Activated CD4-positive, alpha-beta T cell treated with anti-CD3 and anti-CD28 coated beads, Interleukin-2, Interleukin-4, amounts not matched to agents 100 ng/mL and 50 ng/mL, durations not matched to agents 16 hours and 8 hours (primary cell): ENCODE data around the gene CDC14B.
"Not testable (repeated sequence)": the region's sequence is repeated elsewhere in the genome, so short reads cannot be mapped to it uniquely, and the experiment has no call there.

Experiments
- DNase-seq: peaks from one replicate; pipeline ENCODE4 v3.0.0-alpha.2; 2020; ENCODE audit warnings: low spot score

Gene CDC14B

DNA sequence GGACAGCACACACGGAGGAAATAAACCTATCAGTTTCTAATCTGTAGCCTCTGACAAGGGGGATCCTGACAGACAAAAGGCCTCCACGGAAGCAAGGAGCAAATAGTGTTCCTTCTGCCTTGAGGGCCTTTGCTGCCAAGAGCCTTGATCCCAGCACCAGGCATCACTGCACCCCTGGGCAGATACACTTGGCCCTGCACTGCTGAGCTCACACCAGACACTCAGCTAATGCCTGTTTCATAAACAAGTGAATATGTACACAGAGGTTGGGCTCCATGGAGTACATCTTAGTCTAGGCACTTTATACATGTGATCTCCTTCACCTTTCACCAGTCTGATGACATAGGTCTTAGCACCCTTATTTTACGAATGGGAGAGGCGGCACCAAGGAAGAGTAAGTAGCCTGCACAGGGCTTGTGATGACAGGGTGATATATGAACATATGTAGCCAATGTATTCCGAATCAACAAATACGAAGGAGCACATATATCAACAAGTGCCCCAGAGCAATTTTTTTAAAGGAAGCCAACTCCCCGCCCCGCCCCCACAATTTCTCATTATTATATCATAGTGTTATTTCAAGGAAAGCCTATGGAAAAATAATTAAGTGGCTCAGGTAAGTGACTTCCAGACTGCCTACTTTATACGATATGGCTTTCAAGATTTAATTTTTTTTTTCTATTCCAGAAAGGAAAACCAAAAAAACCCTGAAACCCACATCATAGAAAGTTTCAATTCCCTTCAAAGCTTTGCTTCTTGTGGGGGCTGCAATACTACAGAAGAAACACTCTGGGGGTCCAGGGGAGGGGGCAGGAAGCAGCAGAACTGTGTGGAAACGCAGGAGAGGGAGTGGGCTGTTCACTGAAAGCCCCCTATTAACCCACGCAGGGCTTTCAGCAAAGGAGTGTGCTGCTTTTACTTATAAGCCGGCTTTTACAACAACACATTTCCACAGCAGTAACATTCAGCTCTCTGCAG is 32.0 kb downstream of the CDC14B start:
- no peak for DNase-seq

- no peak for DNase-seq
Measured at GRCh38 chr9:96585426-96585825, 34.2 kb downstream of the CDC14B start.

GRCh38 chr9:96582199-96582598 is 37.4 kb downstream of the CDC14B start:
- not testable (repeated sequence) for DNase-seq

GRCh38 chr9:96581786-96582185 is 37.9 kb downstream of the CDC14B start:
- no peak for DNase-seq

- no peak for DNase-seq
Measured at GRCh38 chr9:96581301-96581700, 38.3 kb downstream of the CDC14B start.

- no peak for DNase-seq
Measured at GRCh38 chr9:96574931-96575351, 44.7 kb downstream of the CDC14B start.

DNA sequence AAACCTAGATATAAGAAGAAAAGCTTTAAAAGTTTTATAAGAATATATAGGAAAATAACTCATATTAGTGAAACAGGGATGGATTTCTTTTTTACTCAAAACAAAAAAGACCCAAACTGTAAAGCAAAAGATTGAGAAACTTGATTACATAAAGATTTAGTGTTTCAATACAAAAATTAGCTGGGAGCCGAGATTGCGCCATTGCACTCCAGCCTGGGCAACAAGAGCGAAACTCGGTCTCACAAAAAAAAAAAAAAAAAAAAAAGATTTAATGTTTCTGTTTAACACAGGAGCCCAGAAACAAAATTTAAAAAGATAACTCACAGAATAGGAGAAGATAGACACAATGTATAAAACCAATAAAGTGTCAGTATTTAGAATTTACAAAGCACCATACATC is 45.2 kb downstream of the CDC14B start:
- DNase-seq = no peak

DNA sequence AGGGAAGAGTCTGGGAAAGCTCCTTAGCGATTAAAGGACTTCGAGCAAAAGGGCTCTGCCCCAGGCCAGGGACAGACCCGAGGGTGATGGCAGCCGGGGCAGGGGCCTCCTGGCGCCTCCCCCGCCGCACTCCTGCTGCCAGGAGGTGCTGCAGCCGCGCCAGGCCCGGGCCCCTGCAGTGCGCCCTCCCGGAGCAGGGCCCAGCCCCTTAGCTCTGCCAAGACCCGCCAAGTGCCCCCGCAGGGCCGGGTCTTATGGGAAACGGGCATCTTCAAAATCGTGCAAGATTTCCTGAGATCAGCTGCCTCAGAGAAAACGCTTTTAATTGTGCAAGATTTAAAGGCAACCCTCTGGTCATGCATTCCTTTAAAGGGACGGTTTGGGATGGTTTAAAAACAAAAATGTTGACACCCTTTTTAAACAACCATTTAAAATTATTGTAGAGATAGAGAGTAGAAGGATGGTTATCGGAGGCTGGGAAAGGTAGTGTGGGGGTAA is 52.4 kb downstream of the CDC14B start:
- DNase-seq = no peak

DNA sequence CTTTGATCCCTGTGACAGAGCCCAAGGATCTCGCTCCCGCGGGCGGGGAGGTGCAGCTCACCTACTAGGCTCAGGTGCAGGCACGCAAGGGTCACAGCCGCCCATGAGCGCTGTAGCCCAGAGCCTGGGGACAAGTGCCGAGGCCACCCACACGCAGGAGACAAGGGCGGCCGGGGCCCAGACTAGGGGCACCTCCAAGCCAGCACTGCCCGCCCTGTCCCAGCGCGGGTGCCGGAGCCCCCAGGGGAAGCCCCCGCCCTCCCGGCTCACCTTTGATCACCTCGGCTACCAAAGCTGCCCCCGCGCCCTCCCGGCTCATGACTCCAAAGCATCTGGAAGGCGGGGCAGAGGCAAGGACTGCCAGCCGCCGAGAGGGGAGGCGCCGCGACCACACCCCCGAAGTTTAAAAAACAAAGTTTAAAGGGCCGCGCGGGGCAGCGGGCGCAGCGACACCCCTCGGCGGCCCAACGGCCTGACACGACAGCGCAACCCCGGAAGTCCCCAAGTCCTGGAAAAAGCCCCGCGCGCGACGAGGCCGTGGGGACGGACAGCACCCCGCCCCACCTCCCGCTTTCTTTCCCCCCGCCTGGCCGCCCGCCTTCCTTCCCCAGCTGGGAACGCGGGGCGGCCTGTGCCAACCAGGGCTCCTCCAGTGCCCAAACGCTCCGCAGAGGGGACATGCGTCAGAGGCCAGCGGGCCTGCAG is 53.0 kb downstream of the CDC14B start:
- peak; percentile 81 for DNase-seq

DNA sequence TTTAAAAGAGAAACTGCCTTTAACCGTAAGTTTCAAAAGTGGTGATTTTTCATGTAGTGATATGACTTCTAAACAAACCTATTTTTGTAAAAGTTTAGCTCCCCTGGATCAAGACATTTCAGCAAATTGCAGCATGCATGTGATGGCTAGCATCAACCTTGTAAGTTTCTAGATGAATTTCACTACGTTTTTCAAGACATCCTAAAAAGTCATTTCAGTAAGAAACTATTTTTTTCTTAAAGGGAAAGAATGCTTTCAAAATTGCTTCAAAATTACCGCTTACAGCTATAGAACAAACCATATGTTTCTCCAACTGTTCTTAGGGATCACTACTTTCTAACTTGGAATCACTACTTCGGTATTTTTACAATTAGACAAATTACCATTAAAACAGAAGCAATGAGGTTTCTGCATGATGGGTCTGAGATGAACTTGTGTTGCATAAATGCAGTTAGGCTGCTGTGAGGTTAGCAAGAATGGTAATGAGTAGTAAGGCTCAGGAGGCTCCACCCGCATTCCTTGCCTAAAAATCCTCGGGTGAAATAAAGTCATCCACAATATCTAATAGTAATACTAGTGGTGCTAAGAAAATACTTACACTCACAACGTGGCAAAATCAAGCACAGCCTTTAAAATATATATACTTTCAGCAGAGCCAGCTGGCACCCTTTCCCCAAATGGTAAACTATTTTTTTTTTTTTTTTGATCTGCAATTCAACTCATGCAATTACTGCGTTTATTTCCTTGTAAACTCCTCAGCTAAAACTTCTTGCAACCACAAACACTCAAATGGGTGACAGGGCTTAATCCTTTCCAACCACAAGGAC is 53.8 kb downstream of the CDC14B start:
- peak; percentile 71 for DNase-seq

DNA sequence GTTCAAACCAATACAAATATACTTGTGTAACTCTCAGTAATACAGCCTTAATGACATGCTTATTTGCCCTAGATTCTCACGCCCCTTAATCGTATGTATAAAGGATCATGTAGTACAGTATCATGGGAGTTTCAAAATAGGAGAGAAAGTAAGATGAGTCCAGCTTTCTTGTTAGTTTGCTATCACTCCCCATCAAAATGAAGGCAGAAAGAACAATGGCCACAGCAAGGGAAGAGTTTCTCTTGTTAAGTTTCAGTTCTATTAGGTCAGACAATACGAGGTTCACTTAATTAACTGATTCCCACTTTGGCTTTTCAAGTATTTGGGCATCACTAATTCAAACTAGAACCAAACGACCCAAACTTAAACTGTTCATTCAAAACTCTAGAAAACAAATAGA is 55.4 kb downstream of the CDC14B start:
- DNase-seq = no peak

DNA sequence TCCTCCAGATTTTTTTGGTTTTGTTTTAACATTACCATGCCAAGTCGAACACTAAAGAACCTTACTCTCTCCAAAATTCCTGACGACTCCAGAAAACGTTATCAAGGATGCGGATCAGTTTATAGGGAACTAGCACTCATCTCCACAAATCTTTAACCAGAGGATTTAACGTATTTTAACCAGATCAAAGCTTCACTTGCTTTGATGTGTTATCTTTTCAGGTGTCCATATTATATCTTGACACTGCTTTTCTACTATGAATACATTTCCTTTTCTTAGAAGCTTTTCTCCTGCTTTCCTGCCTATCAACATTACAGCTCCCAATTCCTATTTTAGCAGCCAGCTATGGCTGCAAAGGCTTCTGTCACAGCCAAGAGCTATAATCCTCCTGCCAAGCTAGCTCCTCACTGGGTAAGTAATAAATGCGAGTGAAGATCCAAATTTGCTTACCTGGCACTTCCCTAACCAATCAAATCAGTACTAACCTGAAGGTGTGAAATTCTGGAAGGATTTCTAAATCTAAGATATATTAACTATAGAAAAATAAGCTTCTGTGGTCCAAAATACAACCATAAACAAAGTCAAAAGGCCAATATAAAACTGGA is 60.2 kb downstream of the CDC14B start:
- no peak for DNase-seq

- DNase-seq = no peak
Measured at GRCh38 chr9:96557921-96558320, 61.7 kb downstream of the CDC14B start.

- DNase-seq = no peak
Measured at GRCh38 chr9:96556701-96557461, 62.8 kb downstream of the CDC14B start.

DNA sequence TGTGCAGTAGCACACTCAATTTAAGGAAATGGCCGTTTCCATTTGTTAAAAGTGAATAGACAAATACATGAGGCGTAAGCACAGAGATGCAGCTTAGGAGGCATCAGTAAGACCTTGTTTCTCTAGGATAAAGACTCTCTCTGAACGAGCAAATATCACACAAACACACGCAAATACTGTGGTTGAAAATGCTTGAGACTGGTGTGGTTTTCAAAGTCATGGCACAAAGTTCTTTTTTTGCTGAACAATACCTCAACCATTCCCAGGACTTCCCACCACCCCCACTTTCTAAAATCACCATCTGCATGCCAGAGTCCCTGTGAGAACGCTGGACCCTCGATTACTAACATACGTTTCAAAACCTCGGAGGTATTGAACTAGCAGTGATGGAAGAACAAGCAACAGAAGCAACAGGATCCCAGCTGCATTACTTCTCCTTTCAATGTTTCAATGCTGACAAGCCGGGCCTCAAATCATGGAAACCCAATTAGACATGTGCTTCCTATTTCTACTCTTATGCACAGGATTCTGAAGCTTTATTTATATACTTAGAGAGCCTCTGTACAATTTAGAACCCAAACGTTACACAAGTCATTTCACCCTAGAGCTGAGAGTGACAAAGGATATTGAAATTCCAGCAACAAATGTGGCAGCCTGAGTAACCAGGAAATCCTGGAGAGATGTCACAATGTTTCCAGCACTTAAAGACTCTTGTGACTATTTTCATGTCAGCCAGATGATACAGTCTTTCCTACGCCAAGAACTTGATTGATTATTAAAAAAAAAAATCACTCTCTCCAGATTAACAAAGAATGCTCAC is 63.9 kb downstream of the CDC14B start:
- DNase-seq = no peak

DNA sequence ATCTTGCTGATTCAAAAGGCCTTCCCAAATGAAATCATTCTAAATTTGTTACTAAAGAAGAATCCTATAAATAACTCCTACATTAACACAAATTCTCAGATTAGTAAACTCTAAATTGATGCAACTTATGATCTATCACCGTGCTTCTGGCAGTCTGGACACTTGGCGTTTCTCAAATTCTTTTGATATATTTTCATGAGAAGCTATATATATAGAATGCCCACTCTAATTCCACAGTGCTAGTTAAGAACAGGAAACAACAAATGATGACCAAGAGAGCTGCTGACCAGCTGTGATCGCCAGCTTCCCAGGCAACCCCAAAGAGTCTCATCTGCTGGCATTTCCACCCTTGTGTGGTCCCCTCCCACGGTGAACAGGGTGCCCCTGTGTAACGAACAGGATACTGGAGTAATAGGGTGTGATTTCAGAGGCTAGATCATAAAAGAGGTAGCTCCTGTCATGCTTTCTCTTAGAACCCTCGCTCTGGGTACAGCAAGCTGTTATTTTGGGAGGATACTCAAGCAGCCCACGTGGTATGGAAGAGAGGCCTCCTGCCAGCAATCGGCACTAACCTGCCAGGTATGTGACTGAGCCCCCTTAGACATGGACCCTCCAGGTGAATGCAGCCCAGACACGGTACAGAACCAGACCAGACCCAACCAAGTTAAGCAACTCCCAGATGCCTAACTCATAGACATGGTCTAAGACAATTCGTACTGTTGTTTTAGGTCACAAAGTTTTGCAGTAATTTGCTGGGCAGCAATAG is 64.7 kb downstream of the CDC14B start:
- DNase-seq = no peak

DNA sequence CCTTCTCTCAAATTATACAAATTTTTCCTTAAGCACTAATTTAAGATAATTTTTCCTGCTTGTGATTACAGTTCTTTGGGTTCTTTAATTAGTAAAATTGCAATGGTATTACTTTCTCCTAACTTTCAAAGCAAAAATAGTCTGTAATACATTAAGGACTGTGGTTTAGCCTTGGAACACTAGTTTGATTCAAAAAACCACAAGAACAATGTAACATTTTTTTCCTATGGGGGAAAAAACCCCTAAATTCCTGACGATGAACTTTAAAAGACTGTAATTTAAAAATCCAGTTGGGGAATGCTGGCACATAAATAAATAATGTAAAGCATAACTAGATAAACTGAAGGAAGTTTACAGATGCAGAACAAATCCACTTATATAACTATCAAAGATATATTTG is 65.3 kb downstream of the CDC14B start:
- DNase-seq = no peak

DNA sequence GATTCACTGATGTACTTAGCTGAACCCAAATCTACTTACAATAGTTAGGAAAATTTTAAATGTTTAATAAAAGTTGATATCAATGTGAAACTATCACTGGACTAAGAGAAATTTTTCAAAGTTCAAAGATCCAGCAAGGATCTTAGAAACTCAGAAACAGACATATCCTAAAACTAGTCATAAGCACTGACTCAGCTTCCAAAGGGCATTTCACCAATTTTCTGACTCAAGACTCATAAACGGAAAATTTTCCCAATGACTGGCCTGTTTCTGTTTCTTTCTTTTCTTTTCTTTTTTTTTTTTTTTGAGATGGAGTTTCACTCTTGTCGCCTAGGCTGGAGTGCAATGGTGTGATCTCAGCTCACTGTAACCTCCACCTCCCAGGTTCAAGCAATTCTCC is 66.6 kb downstream of the CDC14B start:
- peak; percentile 31 for DNase-seq

DNA sequence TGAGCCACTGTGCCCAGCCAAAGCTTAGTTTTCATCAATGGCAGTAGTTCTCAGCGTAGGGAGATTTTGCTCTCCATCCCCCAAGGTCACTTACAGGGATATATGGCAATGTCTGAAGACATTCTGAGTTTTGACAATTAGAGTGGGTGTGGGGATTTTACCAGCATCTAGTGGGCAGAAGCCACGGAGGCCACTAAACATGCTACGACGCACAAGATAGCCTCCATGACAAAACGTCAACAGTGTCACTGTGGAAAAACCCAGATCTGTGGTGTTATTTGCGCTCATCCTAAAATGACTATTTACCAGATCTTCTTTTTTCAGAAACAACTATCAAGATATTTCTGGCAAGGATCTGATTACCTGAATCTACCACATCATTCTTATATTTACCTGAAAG is 68.2 kb downstream of the CDC14B start:
- DNase-seq = peak; percentile 24
